ENCODE data around the gene CPNE8.

- TF ChIP-seq CTCF (IDR thresholded peaks at IDR 0.05): no peak
- no peak for TF ChIP-seq EP300 (IDR thresholded peaks at IDR 0.05)
Observed at GRCh38 chr12:38689704-38690103, 215.7 kb downstream of the CPNE8 start.

Data from ovary (tissue), 3 donors.